K562 (cell line): ENCODE results near the gene UHRF1.

Experiments used
- ARID2 ChIP-seq: fragments of 450-650 bp; IDR thresholded peaks from 2 replicates; pipeline ENCODE4 v1.6.1; 2017; ENCODE audit warnings: antibody characterized with exemption, mild to moderate bottlenecking
- BMI1 ChIP-seq: fragments of 150-350 bp; IDR thresholded peaks from 2 replicates; pipeline ENCODE4 v1.6.1; 2014; ENCODE audit warnings: low read length
- CTCF ChIP-seq, 3 experiments: IDR thresholded peaks in 2 of 3; conservative IDR thresholded peaks in 1 of 3; 2 replicates each; pipeline ENCODE4 v1.5.1; 2011 to 2012; ENCODE audit warnings: low read length in 3 of 3, mild to moderate bottlenecking in 3 of 3, control low read depth in 2 of 3, improper control_type of control experiment in 1 of 3, inconsistent platforms in 1 of 3, low read depth in 1 of 3, mixed read lengths in 1 of 3, moderate library complexity in 1 of 3; ENCODE audit not compliant: insufficient read depth in 2 of 3
- EP300 ChIP-seq: IDR thresholded peaks from 2 replicates; pipeline ENCODE4 v1.6.1; 2012; ENCODE audit warnings: low read length, improper control_type of control experiment
- GATAD2A ChIP-seq: fragments of 450-650 bp; IDR thresholded peaks from 2 replicates; pipeline ENCODE4 v1.6.1; 2017
- NFE2L1 ChIP-seq: fragments of 450-650 bp; IDR thresholded peaks from 2 replicates; pipeline ENCODE4 v1.6.1; 2016; ENCODE audit warnings: missing genetic modification characterization, low read depth, mild to moderate bottlenecking, missing compliant biosample characterization, moderate library complexity, borderline replicate concordance
- POLR2A ChIP-seq: fragments of 450-650 bp; conservative IDR thresholded peaks from 2 replicates; pipeline ENCODE4 v1.6.1; 2016
- ZNF224 ChIP-seq: sonication (generic); formaldehyde crosslinking; IDR thresholded peaks from 2 replicates; pipeline ENCODE4 v1.8.0; 2022; ENCODE audit warnings: mild to moderate bottlenecking, missing genetic modification reagents
- TF ChIP-seq, protein P1 (sequence below): conservative IDR thresholded peaks from 2 replicates; pipeline ENCODE4 v1.6.1; 2011; ENCODE audit warnings: low read depth, mild to moderate bottlenecking, low read length; ENCODE audit not compliant: control insufficient read depth

DNA sequence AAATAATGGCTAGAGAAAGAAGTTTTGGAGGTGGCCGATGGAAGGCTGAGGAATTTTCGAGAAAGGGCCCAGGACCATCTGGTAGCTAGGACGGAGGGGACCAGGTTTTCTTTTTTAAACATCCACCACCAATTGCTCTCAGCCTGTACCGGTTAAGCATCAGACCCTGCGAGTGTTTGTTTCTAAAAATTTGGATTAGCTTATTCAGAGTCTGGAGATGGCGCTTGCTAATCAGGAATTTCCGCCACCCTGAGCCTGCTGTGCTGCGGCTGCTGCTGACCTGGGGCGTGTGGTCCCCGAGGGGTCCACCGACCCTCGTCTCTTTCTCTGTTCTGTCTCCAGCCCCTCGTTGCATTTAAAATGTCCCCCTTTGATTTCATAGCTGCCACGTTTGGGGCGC, 2.0 kb downstream of the UHRF1 start:
- TF ChIP-seq EP300: no peak
- no peak for TF ChIP-seq ZNF224
- TF ChIP-seq ARID2: no peak
- no peak for TF ChIP-seq GATAD2A
- no peak for TF ChIP-seq BMI1
- TF ChIP-seq POLR2A: no peak
- TF ChIP-seq, protein P1, sequence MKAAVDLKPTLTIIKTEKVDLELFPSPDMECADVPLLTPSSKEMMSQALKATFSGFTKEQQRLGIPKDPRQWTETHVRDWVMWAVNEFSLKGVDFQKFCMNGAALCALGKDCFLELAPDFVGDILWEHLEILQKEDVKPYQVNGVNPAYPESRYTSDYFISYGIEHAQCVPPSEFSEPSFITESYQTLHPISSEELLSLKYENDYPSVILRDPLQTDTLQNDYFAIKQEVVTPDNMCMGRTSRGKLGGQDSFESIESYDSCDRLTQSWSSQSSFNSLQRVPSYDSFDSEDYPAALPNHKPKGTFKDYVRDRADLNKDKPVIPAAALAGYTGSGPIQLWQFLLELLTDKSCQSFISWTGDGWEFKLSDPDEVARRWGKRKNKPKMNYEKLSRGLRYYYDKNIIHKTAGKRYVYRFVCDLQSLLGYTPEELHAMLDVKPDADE: 0 out of 2 replicates have a peak, but pooled peaks have one; percentile 7
- TF ChIP-seq CTCF (IDR thresholded peaks at IDR 0.05 in 2 of 3, conservative IDR thresholded peaks at IDR 0.05 in 1 of 3; ENCODE audit: insufficient read depth in 2 of 3, low read depth in 1 of 3, low read length in 3 of 3): no peak
- no peak for TF ChIP-seq NFE2L1 (tag)
